Stimulated activated naive CD4-positive, alpha-beta T cell treated with Interleukin-2 at 50 U/mL for 16 hours (primary cell): ENCODE results near the gene EHD4.

ENCODE experiments used
- DNase-seq: peaks from one replicate; lab custom pipeline; 2025; lab: John Stamatoyannopoulos, UW

EHD4 gene

DNA sequence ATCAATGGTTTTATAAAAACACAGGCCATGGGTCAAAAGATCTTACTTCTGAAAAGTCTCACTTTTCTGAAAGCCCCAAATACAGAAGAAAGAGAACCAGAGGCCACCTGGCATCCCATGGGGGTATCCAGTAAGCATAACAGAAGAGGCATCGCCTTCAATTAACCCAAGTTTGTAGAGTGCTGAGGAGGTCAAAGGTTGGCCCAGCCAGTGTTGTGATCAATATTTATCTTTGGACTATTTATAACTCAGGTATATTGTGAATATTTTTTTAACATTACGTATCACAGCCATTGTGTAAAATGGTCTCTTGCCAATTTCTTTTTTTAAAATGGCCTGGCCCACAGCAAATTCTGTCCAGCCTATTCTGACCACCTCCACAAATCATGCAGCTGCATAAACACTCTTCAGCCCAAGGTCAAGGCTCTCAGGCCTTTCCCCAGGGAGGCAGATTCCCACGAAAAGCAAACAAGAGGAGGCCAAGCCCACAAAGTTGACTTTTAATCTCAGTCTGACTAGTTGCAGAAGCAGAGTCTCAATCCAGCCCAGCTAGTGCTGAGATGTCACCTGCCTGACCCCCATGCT is 52.3 kb downstream of the EHD4 start:
- no peak for DNase-seq

DNA sequence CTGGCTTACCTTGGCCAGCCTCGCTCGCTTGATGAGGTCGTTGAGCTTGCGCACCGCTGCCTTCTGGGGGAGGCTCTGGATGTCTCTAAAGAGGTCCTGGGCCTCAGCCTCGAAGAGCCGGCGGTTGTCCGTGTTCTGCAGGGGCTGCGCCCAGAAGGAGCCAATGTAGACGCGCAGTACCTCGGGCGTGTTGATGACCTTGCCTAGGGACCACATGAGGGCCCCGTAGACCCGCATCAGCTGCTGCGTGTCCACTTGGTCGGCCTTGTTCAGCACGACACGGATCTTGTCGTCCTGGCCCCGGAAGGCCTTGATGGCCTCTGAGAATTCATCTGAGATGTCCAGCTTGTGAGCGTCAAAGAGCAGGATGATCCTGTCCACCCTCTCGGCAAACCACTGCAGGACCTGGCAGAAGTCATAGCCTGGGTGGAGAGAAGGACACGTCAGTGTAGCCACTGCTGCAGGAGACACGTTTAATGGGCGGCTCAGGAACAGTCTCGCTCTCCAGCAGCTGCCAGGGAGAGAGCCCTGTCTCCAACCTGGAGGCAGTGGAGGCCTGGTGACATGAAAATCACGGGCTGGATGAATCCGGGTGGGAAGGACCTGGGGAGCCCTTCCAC is 53.0 kb downstream of the EHD4 start:
- no peak for DNase-seq

DNA sequence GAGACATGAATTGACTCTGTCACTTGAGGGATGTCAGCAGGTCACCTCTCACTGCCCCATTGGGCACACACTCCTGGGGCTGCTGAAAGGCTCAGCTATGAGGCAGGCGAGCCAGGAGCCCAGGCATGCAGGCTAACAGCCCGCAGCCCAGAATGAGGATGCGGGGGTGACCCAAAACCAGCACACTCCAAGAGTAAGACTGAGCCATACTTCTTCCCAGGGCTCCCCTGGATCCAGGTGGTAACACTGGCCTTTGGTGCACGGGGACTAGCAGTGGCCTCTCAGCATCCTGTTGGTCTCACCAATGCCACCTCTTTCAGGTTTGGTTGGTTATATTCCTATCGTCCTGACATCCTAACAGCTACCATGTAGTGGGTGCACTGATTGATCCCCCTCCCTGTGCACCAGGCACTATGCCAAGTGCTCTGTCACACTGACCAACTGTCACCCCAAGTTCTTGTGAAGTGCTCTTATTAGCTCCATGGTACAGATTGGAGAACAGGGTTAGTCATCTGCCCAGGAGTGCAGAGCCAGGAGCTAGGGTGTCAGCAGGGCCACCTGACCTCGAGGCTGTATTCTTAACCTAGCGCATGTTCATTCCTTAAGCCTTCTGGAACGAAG is 53.7 kb downstream of the EHD4 start:
- DNase-seq: no peak

DNA sequence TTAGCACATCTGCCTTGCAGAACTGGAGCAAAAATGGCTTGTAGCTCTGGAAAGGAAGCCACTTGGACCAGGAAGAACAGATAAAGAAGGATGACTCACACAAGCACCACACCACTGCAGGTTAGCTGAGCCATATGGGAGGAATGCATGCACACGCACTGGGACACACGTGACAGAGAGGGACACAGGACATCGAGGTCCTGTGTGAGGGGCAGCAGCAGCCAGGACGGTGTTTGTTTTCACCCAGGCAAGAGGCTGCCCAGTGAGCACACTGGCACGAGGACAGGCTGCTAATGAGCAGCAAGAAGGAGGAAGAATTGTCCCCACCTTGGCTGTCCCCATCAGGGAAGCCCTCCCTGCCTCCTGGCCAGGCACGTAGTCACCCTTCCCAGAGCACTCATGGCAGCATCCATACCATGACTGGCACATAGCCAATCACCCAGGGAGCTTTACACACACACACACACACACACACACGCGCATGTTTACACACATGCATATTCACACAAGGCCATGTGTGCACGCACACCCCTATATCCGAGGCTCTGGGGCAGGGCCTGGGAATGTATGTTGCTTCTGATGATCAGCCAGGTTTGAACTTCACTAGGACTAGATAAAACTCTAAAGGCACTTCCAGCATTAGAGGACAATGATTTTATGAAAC is 54.5 kb downstream of the EHD4 start:
- no peak for DNase-seq

DNA sequence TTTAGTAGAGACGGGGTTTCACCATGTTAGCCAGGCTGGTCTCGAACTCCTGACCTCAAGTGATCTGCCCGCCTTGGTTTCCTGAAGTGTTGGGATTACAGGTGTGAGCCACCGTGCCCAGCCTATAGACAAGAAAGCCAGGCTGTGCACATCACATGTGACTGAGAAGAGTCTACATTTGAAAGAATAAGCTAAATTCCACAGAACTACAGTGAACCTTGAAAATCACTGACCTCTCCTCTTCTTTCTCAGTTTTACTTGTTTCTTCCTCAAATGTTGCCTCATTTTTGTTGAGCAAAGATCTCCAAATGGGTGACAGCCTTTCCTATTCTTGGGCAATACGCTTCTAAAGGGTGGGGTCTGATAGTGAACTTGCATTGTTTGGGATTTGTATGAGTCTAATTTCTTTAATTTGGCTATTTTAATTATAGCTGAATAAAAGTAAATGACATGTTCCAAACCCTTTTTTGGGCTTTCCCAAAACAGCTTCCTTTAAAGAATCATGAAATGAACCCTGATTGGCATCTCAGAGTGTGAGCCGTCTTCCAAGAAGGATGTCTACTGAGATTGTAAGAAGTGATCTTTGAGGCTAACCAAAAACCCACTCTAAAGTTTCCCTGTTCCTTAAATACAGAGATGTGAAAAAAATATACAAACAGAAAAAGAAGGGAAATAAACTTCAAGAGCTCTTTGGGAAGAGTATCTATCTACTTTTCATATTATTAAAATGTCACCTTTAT is 56.9 kb downstream of the EHD4 start:
- DNase-seq: no peak

DNA sequence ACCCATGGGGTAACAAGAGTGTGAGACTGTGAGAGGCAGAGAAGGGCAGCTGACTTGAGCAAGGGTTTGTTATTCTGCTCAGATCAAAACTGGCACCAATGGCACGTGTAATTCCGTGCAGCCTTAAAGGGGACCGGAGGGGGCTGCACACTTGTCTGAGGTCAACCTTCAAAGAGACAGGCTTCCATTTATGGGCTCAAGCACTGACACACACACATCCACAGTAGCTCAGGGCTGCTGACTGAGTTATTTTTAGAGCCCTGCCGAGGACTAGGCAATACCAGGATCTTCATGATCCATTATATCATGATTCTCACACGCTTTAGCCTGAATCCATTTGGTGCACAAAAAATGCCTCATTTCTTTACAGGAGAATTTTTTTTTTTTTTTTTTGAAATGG is 57.9 kb downstream of the EHD4 start:
- no peak for DNase-seq

DNA sequence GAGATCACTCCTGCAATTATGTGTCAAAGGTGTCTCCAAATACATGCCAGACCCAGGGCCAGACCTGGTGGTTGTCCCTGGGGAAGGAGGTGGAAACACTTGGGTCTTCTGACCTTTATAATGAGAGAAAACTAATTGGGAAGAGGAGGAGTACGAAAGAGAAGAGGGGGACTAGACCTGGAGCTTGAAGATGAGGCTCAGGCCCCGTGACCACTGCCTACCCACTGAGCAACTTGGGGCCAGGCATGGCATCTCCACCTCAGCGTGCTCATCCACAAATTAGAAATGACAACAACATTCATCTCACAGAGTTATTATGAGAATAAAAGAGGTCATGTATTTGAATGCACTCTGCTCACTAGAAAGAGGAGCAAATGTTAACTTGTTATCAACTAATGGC is 59.1 kb downstream of the EHD4 start:
- DNase-seq: no peak

DNA sequence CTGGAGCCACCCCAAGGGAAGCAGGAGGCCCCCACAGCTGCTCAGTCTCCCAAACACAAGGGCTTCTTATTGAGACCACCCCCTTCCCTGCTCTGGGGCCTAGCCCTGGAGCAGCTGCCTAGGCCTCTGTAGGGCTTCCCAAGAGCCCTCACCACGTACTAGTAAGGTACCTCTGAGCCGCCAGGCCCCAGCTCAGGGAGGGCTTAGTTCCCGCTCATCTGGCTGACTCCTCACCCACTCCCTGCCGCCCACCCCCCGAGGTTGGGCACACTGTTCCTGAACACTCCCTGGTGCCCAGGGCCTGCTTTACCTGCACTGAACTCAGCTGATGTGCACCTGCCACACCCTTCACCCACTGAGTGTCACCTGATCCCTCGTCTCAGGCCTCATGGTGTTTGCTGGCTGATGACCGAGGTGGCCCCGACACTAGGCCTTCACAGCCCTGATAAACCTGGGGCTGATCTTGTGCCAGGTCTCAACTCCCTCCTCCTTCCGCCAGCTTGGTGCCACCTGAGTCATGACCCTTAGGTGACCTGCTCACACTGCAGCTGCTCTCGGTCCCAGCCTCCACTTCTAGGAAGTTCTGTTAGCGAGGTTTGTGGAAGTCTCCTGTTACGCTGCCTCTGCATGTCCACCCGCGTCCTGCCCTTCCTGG is 60.5 kb downstream of the EHD4 start:
- DNase-seq: no peak

DNA sequence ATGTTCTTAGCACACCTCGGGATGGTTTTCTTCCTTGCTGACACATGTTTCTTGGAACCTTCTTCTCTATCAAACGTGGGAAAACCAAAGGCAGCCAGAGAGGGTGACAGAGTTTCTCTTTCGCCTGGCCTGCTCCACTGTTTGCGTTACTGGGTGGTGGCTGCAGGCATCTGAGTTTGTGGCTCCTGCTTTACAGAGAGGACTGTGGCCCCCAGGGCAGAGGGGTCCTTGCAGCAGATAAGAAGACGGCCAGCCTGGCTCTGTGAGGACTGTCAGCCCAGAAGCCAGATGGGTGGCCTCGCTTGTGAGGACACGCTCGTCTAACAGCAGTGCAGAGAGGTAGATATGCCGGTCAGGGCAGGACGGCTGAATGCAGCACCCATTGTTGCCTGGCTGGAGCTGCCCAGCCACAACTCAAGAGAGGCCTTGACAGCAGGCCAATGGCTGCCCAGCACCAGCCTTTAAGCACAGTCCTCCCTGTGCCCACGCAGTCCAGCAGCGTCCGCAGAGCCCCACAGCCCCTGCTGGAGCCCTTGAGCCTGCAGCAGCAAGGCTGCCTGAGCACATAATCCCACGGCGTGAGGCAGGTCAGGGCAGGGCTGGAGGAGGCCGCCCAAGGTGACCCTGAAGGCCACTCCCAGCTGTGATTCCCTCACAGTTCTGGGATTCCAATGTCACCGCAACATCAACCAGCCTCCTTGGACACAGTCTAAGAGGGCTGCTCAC is 63.5 kb downstream of the EHD4 start:
- DNase-seq: no peak

DNA sequence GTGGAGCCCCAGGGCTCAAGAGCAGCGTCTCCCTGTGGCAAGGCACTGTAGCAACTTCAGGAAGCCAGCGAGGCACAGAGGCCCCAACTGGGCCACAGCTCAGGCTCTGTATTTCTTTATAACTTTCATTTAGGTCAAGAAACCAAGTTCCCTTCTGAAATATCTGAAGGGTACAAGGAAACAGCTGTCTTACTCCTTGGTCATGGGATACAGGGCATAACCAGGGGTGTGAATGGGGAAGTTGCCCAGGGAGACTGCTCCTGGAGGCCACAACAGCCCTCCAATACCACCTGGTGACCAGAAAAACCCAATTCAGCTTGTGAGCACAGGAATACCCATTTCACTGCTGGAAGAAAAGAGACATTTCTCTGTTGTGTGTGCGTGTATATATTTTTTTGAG is 65.2 kb downstream of the EHD4 start:
- DNase-seq: no peak

DNA sequence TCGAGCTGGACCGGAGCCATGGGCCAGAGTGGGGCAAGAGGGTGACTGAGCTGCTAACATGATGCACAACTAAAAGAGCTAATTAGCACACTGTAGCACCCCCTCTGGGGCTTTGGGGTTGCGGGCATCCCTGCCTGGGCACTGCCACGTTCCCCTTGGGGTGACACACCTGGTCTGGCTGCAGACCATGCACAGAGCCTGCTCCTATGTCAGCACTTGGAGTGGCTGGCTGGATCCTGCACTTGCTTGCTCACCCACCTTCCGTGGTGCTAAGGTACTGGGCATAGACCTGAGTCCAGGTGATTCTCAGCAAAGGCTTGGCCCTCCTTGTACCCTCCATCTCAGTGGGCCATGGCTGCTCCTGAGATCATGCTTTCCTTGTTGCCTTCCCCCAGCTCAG is 65.7 kb downstream of the EHD4 start:
- DNase-seq: no peak

DNA sequence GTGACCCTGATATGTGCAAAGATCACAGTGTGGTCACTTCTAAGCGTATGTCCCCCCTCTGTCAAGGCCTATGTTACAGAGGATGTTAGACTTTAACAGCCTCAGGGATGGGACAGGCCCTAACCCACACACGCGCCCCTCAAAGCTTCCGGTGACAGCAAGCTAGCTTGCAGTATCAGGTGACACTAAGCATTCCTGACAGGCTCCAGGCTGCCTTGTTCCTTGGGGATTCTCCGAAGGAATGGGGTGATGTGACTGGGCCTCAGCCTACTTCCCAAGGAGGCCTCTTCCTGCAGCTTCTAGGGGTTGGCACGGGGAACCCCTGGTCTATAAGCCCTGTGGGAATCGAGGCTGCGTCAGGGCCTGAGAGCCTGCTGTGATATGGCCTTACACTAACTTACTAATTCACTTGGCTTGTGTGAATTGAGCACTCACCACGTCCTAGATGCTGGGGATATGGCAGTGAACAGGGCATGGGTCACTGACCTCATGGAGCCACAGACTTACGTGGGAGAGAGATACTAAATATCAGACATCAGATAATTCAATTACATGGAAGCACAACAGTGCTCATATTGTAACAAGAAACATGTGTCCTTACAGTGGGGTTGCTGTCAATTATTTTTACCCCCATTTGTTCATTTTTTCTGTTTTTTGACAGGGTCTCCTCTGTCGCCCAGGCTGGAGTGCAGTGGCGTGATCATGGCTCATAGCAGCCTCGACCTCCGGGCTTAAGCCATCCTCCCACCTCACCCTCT is 67.1 kb downstream of the EHD4 start:
- no peak for DNase-seq

DNA sequence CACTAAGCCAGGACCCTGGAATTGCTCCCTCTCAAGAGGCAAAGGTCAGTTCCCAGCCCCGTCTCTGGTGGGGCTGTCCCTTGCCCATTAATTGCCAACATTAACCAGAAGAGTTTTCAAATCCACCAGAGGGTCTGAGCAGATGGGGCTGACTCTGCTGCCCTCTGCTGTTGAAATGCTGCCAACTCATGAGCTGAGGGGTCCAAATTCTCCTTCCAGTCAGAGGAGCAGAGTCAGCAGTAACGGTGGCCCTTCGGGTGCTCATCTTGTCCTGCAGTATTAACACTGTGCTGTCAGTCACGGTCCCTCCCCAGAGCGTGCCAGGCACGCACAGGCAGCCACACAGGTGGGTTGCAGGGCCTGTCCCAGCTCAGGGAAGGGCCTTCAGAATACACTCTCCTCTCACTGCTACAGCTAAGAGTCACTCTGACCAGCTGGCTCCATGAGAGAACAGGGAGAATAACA is 67.8 kb downstream of the EHD4 start:
- peak; percentile 43 for DNase-seq

DNA sequence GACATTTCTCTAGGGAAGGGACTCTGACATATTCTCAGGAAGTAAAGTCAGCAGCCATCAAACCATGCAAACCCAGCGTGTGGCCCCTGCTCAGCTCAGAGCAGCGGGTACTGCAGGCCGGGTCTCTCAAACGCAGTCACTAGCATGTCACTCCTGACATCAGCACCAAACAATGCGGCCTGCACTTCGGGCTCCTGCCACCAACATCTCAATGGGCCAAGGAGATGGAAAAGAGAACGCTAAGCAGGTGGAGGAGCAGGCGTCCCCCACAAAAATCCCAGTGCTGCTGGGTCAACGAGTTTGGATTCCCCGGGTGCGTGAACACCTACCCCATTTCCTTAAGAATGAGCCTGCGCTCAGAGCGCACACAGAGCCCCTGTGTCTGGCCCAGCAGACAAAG is 68.6 kb downstream of the EHD4 start:
- no peak for DNase-seq

DNA sequence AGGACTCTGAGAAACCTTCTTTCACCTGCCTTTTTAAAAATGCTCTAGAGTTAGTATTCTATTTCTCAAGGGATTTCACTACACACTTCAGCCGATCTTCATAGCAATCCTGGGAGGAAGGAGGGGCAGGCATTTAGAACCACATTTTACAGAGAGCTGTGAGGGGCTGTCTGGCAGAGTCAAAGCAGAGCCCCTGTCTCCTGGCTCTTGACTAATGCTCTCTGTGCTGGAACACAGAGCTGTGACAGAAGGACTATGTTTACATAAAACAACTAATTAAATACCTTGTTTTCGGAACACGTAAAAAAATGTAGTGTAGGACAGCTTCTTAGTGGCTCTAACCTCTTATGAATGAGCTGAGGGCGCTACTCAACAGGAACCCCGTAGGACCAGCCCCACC is 70.9 kb downstream of the EHD4 start:
- DNase-seq: no peak

DNA sequence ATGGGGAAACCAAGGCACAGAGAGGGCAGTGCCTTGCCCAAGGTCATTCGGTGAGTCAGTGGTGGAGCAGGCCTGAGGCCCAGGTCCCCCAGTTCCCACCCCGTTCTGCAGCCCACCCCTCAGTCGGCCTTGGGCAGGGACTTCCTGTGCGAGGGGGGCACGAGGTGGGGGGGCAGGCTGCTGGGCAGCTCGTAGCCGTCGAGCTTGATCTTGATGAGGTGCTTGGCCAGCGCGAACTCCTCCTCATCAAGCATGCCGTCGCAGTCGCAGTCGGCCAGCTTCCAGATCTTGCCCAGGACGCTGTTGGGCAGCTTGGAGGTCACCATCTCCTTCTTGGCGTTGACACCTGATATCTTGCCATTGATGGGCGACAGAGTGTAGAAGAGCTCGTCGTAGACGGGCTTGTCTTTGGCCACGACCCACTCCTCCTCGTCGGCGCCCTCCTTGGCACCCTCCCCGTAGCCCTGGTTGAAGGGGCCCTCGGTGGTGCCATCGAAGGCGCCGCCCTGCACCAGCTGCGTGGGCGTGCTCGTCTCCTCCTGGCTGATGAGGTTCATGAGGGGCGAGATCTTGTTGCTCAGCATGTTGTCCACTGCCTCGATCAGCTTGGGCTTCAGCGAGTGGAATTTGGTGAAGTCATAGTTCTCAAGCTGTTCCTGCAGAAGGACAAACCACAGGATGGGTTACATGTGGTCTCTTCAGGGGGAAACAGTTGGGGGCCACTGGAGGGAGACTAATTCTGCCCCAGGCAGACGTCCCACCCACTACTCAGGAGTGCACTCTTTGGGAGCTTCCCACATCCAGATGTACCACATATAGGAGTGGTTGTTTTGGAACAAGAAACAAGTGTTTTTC is 71.6 kb downstream of the EHD4 start:
- DNase-seq: no peak

DNA sequence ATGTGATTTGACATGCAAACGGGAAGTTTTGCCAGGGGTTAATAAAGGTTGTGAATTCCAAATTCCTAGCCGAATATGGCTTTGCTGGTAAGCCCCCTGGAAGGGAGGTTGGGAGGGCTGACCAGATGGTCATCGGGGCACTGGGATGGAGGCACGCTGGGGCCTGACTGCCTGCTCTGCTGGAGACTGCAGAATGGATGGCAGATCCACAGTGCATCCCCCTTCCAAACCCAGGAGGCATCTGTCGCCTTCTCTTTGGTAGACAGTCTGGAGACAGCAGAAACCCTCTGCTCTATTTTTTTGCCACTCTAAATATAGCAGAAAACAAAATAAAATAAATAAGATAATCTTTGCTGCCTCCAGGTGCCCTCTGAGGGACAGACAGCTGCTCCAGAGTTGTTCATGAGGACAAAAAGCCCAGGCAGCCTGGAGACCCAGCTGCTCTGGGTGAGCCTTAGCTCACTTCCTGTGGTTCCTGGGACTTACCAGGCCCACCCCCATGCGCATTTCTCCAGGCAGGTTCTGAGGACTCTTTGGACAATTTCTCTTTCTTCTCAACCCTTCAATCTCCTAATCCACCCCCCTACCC is 72.4 kb downstream of the EHD4 start:
- DNase-seq: no peak

DNA sequence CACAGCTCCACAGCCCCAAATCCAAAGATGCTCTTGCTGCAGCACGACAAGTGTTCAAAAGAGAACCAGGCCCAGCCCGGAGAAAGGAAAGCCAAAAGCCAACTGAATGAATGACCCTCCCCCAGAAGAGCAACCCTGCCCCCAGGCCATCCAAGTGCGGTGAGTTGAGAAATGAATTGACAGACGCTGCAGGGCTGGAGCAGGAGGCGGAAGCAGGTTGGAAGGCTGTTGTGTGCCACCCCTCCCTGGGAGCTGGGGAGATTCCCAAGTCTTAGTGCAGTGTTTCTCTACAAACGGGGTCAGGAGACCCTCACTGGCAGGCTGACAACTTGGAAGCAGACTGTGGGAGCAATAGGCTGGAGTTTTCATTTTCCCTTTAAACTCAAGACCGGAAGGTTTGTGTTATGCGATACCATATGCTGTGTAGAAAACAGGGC is 75.0 kb downstream of the EHD4 start:
- no peak for DNase-seq

DNA sequence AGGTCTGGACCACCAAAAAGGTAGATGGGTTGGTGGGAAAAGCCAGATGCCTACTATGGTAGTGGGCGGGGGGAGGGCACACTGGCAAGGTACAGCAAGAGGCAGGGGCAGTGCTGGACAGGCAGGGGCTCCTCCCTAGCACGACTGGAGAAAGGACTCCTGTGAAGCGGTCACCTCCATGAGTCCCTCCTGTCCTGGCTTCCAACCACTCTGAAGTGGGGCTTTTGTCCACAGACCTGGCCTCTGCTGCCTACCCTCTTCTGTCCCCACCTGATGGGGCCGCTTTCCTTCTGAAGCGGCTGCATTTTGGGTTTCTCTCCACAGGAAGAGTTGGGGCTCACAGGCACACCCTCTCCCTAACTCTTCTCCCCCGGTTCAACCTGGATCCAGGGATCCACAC is 75.8 kb downstream of the EHD4 start:
- no peak for DNase-seq
